Fibroblast of lung (primary cell): ENCODE results near the gene PEX13. TPM values are rescaled to one million over a fixed set of nuclear protein-coding genes. Genes with fewer than 3 reads are reported as not detected.

Experiments
- DNase-seq, 2 donors: peaks; one replicate each; pipeline versions ENCODE4 v3.0.0 to v3.0.0-alpha.2; 2010; ENCODE audit warnings: low read depth in 2 of 2
- H2AFZ ChIP-seq: 2 replicates; pipeline ENCODE4 v1.5.1; 2012; ENCODE audit warnings: low read length, control low read depth, inconsistent platforms
- H3K27ac ChIP-seq: 2 replicates; pipeline ENCODE4 v1.5.1; 2011; ENCODE audit warnings: low read length, control low read depth; ENCODE audit not compliant: insufficient read depth
- H3K27me3 ChIP-seq: 2 replicates; pipeline ENCODE4 v1.5.1; 2011; ENCODE audit warnings: mild to moderate bottlenecking, low read length; ENCODE audit not compliant: control insufficient read depth, insufficient read depth
- H3K36me3 ChIP-seq: 2 replicates; pipeline ENCODE4 v1.5.1; 2011; ENCODE audit warnings: low read length; ENCODE audit not compliant: control insufficient read depth, insufficient read depth
- H3K4me1 ChIP-seq: 2 replicates; pipeline ENCODE4 v1.5.1; 2011; ENCODE audit warnings: low read length; ENCODE audit not compliant: control insufficient read depth, insufficient read depth; ENCODE audit errors: extremely low read depth
- H3K4me2 ChIP-seq: 2 replicates; pipeline ENCODE4 v1.5.1; 2011; ENCODE audit warnings: low read length, control low read depth; ENCODE audit not compliant: insufficient read depth; ENCODE audit errors: extremely low read depth
- H3K4me3 ChIP-seq, 4 experiments: fragments of 200-600 bp in 1 of 4; sonication (generic) in 1 of 4; replicated peaks in 1 of 4; 2 replicates each; pipeline ENCODE4 v1.5.1; 2011 to 2016; ENCODE audit warnings: low read length in 4 of 4, low read depth in 3 of 4, mild to moderate bottlenecking in 3 of 4, control low read depth in 2 of 4, inconsistent platforms in 1 of 4, mixed read lengths in 1 of 4; ENCODE audit not compliant: insufficient read depth in 1 of 4; ENCODE audit errors: control extremely low read depth in 1 of 4
- H3K79me2 ChIP-seq: 2 replicates; pipeline ENCODE4 v1.5.1; 2012; ENCODE audit warnings: mild to moderate bottlenecking, low read length, inconsistent platforms; ENCODE audit not compliant: control insufficient read depth, insufficient read depth
- H3K9ac ChIP-seq: 2 replicates; pipeline ENCODE4 v1.5.1; 2011; ENCODE audit warnings: mild to moderate bottlenecking, low read length, control low read depth; ENCODE audit not compliant: insufficient read depth
- H3K9me3 ChIP-seq: 2 replicates; pipeline ENCODE4 v1.5.1; 2012; ENCODE audit warnings: low read depth, low read length; ENCODE audit not compliant: control insufficient read depth, insufficient read depth
- H4K20me1 ChIP-seq: 2 replicates; pipeline ENCODE4 v1.5.1; 2011; ENCODE audit warnings: low read length; ENCODE audit not compliant: control insufficient read depth, insufficient read depth; ENCODE audit errors: extremely low read depth
- CTCF ChIP-seq, 2 donors: IDR thresholded peaks in 1 of 2; conservative IDR thresholded peaks in 1 of 2; 1 replicate in 1 of 2; 2 replicates in 1 of 2; pipeline ENCODE4 v1.5.1; 2011 to 2012; ENCODE audit warnings: low read length in 2 of 2, control low read depth in 1 of 2, inconsistent platforms in 1 of 2, low read depth in 1 of 2, mild to moderate bottlenecking in 1 of 2
- EZH2 ChIP-seq: IDR thresholded peaks from 2 replicates; pipeline ENCODE4 v1.5.1; 2012; ENCODE audit warnings: low read length, control low read depth, mild to moderate bottlenecking; ENCODE audit errors: missing control alignments
- polyA plus RNA-seq, 2 donors: library from polyadenylated mRNA; depleted of rRNA in 1 of 2; stranded (reverse) in 1 of 2; unstranded in 1 of 2; fragments of >200 nt; gene quantifications; 2 replicates each; pipeline ENCODE4 v1.2.1, GENCODE V29; 2011 to 2012; ENCODE audit warnings: missing spikeins in 1 of 2
- total RNA-seq: library from RNA; depleted of rRNA; stranded (reverse); fragments of >200 nt; gene quantifications from 2 replicates; pipeline ENCODE4 v1.2.1, GENCODE V29; 2014

PEX13 gene
- total and polyA plus RNA-seq, 2 donors (not counting 1 experiment from before 2014, with no cell fraction given): 20.4 to 28.1 TPM

DNA sequence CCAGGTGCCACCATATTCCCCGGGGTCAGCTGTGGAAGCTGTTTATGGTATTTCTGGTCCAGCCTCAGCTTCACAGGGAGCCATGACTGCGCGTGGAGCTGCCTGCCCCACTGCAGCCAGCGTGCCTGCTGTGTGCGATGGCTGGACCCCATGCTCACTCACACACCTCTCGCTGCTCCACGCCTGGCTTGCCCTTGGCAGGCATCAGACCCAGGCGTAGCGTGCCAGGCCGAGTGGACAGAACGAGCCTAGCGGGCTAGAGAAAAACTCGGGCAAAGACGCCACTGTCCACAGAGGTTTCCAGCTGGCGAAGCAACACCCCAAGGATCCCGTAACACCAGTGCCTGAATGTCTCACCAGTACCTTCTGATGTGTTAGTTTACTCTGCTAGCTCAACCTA lies 42.9 kb upstream of the PEX13 start:
- no peak overlapping the region for H3K4me3 ChIP-seq
- H3K27ac ChIP-seq: no peak overlapping the region
- H3K9ac ChIP-seq: no peak overlapping the region
- H3K9me3 ChIP-seq: no peaks in the 10 kb centered on the region
- no peaks in the 10 kb centered on the region for H3K4me1 ChIP-seq
- H2AFZ ChIP-seq: no peak overlapping the region
- H4K20me1 ChIP-seq: no peaks in the 10 kb centered on the region
- no peak for TF ChIP-seq EZH2
- TF ChIP-seq CTCF (conservative IDR thresholded peaks at IDR 0.05 in 1 of 2, IDR thresholded peaks at IDR 0.05 in 1 of 2; ENCODE audit: low read depth in 1 of 2, low read length in 2 of 2): no peak
- H3K36me3 ChIP-seq: no peaks in the 10 kb centered on the region
- no peaks in the 10 kb centered on the region for H3K79me2 ChIP-seq
- no peak for DNase-seq
- H3K27me3 ChIP-seq: no peaks in the 10 kb centered on the region
- no peak overlapping the region for H3K4me2 ChIP-seq

GRCh38 chr2:60976256-60976850 lies 41.2 kb upstream of the PEX13 start:
- Histone ChIP-seq H3K9ac (no peak overlapping the region), H3K9me3 (no peaks in the 10 kb centered on the region), H3K4me3 (no peak overlapping the region), H3K4me1 (no peaks in the 10 kb centered on the region), H3K36me3 (no peaks in the 10 kb centered on the region), H3K27ac (no peak overlapping the region), H3K27me3 (no peaks in the 10 kb centered on the region), H3K79me2 (no peaks in the 10 kb centered on the region), H2AFZ (no peak overlapping the region), H4K20me1 (no peaks in the 10 kb centered on the region), H3K4me2 (no peak overlapping the region)
- DNase-seq: no peak
- no peak for TF ChIP-seq EZH2
- no peak for TF ChIP-seq CTCF (conservative IDR thresholded peaks at IDR 0.05 in 1 of 2, IDR thresholded peaks at IDR 0.05 in 1 of 2; ENCODE audit: low read depth in 1 of 2, low read length in 2 of 2)

DNA sequence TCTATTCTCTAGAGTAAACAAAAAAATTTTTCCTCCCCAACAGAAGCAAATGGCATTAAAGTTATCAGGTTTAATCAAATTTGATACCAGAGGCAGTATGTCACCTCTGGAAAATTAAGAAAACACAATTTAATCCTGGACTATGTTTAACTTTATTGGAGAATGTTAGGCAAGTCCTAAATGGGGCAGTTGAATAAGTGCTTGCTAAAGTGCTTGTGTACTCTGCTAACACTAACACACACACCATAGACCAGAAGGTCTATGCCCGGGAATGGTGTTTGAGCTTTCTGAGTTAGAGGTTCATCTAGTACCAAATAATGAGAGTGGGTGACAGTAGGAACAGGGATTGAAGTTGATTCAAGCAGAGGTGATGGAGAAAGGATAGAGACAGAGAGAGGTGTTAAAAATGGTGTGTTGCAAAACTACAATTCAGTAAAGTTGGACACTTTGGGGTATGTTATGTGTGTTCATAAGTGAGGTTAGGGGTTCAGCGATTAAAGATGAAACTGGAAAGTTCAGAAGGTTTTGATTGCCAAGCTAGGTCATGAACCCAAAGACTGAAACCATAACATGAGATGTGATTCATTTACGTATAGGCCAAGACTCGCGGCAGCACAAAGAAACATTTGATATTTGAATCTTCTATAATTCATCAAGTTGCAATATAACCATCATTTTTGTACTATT lies 40.5 kb upstream of the PEX13 start:
- Histone ChIP-seq H3K9ac (no peak overlapping the region), H3K27ac (no peak overlapping the region), H3K27me3 (no peaks in the 10 kb centered on the region), H3K4me3 (no peak overlapping the region), H3K79me2 (no peaks in the 10 kb centered on the region), H3K36me3 (no peaks in the 10 kb centered on the region), H3K4me2 (no peak overlapping the region), H4K20me1 (no peaks in the 10 kb centered on the region), H3K4me1 (no peaks in the 10 kb centered on the region), H2AFZ (no peak overlapping the region), H3K9me3 (no peaks in the 10 kb centered on the region)
- no peak for DNase-seq
- TF ChIP-seq CTCF (conservative IDR thresholded peaks at IDR 0.05 in 1 of 2, IDR thresholded peaks at IDR 0.05 in 1 of 2; ENCODE audit: low read depth in 1 of 2, low read length in 2 of 2) (no peak), EZH2 (no peak)
